Activated CD4-positive, alpha-beta T cell treated with anti-CD3 and anti-CD28 coated beads for 24 hours (primary cell): Measurements from ENCODE around the gene SEM1.
"Not testable (repeated sequence)": the region's sequence is repeated elsewhere in the genome, so short reads cannot be mapped to it uniquely, and the experiment has no call there.

Experiments used
- DNase-seq, 2 donors: peaks; one replicate each; pipeline ENCODE4 v3.0.0-alpha.2; 2020; ENCODE audit warnings: low read depth in 2 of 2

Gene SEM1

DNA sequence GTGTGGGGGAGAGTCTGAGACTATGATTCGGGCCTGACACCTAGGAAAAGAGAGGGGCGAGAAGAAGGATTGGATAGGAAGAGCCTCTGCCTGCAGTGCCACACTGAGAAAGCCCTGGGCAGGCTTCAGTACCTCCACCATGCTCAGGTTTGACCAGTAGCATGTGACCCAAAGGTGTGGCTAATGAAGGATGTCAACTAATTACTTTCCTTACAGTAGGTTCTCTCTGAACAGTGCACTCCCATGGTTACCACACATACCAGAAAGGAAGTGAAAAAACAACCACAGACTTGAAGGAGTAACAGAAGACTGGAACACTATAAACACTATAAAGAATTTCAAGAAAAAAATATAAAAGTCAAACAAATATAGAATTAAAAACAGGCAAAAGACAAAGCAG, 46.2 kb downstream of the SEM1 start:
- no peak for DNase-seq

DNA sequence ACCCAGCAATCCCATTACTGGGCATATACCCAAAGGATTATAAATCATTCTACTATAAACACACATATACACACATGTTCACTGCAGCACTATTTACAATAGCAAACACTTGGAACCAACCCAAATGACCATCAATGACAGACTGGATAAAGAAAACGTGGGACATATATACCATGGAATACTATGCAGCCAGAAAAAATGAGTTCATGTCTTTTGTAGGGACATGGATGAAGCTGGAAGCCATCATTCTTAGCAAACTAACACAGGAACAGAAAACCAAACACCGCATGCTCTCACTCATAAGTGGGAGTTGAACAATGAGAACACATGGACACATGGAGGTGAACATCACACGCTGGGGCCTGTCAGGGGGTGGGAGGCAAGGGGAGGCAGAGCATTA, 47.5 kb downstream of the SEM1 start:
- not testable (repeated sequence) for DNase-seq

DNA sequence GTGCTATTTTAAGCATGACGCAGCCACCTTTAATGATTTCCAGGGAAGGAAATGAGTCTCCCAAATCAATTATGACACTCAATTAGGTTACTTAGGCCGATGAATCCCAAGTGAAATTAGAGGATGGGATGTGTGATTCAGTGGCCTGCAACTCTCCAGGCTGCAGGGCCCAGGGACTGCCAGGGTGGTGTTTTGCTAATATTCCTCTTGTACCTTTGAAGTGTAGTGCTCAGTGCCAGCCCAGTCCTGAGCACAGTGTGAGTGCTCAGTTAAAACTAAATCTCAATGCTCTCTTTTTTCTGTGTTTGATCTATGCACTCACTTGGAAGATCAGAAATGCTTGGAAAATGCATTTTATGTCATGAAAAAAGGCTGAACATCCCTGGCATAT, 51.6 kb downstream of the SEM1 start:
- no peak for DNase-seq

DNA sequence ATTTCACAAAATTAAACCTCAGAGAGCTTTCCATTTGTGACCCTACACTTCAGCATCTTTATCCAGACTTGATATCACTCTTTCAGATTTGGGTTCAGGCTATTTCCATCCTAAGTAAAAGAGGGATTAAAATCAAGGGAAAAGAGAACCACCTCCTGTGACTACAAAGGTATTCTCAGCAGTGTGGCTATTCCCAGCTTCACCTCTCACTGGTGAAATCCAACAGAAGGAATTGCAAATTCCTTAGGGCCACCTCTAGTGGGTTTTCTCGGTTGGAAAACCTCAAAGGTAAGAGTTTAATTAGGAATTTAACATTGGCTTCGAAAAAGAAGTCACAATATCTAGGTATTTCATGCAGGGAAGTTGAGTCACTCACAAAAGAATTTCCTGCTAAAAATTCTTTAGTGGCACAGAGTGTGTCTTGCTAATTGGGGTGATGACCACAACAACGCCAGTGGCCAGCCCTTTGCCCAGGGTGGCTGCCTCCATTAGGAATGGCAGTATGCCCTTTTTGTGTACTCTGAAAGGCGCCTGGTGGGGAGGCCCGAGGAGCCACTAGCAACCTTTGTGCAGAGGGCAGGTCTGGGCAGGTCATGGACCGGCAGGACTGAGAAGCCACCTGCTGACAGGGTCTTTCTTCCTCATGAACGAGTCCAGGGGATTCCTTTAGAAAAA, 52.2 kb downstream of the SEM1 start:
- DNase-seq, result no peak

DNA sequence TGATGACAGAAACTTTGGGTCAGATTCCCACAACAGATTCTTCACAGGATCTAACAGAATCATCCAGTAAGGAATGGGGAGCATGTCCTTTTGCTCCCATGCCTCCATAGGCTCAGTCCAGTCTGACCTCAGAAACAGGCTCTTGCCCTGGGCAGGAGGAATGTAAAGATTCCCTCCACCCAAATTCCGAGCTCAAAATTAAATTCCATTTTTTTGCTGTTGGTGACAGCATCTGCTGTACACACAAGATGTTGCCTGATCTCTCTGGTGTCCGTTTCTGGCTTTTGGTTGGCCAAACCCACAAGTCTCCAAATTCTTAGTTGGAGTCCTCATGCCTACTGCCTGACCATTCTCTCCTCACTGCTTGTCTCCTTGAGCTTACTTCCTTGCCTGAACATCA, 53.7 kb downstream of the SEM1 start:
- DNase-seq, result no peak

DNA sequence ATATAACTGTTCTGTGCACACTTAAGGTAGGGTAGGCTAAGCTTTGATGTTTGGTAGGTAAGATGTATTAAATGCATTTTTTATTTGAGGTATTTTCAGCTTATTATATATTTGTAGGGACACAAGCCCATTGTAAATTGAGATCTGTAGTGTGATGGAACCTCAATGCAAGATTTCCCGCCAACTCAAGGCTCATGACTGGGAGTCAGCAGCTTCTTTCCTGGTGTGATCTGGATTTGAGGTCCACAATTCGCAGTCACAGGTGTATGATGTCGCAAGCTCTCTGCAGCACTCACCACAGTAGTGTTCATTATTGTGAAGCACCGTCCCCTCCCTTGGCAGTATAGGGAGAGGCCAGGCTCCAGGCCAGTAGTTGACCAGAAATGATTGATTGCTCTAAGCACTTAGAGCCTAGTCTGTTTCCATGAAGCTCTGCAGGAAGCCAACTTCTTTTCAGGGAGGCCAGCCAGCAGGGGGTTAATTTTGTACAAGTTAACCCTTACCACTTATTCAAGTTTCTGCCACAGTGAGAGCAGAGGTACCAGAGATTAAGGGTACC, 54.9 kb downstream of the SEM1 start:
- DNase-seq, result no peak

DNA sequence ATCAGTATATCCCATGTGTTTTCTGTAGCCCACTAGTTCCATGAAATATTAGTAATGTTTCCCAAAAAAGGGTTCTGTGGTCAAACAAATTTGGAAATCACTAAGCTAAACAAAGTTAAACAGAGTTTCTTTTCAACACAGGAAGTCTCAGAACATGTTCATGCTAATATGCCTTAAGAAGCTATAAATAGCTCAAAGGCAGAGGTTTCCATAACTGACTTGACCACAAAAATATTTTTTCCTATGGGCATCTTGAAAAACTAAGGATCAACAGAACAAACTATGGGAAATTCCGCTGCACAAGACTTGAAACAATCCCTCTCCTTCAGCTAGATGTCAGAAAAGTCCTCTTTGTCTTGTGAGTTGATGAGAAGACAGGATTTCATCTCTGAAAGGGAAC, 59.7 kb downstream of the SEM1 start:
- no peak for DNase-seq

DNA sequence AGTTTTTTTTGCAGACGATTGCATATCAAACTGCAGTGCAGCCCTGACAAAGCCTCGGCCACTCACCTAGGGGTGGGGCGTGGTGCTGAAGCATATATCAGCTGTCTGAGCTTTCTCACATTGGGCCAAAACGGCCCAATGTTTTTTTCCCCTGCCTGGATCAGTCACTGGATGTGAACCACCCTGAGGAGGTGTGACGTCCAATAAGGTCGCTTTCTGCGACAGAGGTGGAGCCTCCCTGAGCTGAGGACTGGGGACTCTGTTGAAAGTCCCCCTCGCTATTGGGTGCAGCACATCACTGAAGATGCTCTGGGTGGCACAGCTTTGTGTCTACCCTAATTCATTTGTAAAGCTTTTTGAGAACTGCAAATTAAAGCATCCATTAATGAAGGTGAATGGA, 60.9 kb downstream of the SEM1 start:
- no peak for DNase-seq

DNA sequence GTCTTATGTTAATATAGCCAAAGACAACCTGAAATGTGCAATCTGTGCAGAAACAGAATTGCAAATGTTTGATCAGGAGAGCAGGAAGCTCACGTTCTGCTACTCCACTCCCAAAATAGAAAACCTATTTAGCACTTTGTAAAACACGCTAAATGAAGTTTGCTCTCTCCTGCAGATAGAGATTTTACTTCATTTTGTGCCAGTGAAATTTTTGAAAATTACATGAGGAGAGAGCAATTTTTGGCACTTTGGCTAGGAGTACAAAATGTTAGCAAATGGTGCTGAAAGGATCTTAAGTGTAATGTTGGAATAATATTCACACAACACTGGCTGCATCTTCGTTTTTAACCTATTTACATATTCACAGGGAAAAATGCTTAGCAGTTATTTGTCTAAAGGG, 61.9 kb downstream of the SEM1 start:
- no peak for DNase-seq

DNA sequence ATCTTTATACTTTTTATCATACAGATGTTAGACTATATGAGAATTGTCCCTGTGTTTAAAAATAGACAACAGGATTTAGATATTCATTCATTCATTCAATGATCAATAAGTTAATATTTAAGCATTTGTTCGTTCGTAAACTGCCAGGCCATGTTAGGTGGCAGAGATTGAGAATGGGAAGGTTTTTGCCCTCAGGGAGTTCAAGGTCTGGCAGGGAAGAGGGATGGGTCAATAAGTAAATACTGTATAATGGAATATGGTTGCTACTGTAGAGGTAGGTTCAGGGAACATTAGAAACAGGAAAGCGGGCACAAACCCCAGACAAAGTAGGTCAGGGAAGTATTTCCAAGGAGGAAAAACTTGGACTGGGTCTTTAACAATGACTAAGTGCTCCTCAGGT, 64.6 kb downstream of the SEM1 start:
- DNase-seq, result no peak

DNA sequence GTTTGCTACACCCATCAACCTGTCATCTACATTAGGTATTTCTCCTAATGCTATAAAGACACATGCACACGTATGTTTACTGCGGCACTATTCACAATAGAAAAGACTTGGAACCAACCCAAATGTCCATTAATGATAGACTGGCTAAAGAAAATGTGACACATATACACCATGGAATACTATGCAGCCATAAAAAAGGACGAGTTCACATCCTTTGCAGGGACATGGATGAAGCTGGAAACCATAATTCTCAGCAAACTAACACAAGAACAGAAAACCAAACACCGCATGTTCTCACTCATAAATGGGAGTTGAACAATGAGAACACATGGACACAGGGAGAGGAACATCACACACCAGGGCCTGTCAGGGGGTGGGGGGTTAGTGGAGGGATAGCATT, 66.2 kb downstream of the SEM1 start:
- not testable (repeated sequence) for DNase-seq

DNA sequence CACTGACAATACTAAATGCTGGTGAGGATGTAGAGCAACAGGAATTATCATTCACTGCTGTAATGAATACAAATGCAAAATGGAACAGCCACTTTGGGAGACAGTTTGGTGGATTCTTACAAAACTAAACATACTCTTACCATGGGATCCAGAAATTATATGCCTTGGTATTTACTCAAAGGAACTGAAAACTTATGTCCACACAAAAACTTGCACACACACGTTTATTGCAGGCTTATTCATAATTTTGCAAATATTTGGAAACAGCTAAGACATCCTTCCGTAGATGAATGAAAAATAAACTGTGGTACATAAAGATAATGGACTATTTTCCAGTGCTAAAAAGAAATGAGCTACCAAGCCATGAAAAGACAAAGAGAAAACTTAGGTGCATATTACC, 69.6 kb downstream of the SEM1 start:
- no peak for DNase-seq
